ENCODE results near the gene CMAS.
"Not testable (repeated sequence)": the region's sequence is repeated elsewhere in the genome, so short reads cannot be mapped to it uniquely, and the experiment has no call there.

CMAS gene

GRCh38 chr12:22047494-22047893 lies 1.5 kb downstream of the CMAS start:
- no peak for DNase-seq (ENCODE audit: low read depth)

GRCh38 chr12:22048351-22049041 lies 2.5 kb downstream of the CMAS start:
- DNase-seq (ENCODE audit: low read depth) = no peak

GRCh38 chr12:22050078-22050477 lies 4.1 kb downstream of the CMAS start:
- DNase-seq (ENCODE audit: low read depth) = no peak

- no peak for DNase-seq (ENCODE audit: low read depth)
These were observed 5.2 kb downstream of the CMAS start for GRCh38 chr12:22051114-22051698.

- DNase-seq (ENCODE audit: low read depth) = not testable (repeated sequence)
These were observed 7.0 kb downstream of the CMAS start for GRCh38 chr12:22052994-22053393.

GRCh38 chr12:22054155-22054554 lies 8.1 kb downstream of the CMAS start:
- no peak for DNase-seq (ENCODE audit: low read depth)

GRCh38 chr12:22056607-22057006 lies 10.6 kb downstream of the CMAS start:
- no peak for DNase-seq (ENCODE audit: low read depth)

- DNase-seq (ENCODE audit: low read depth) = no peak
These were observed 14.1 kb downstream of the CMAS start for GRCh38 chr12:22059976-22060647.

- DNase-seq (ENCODE audit: low read depth) = no peak
These were observed 18.9 kb downstream of the CMAS start for GRCh38 chr12:22064968-22065367.

- DNase-seq (ENCODE audit: low read depth) = no peak
These were observed 20.3 kb downstream of the CMAS start for GRCh38 chr12:22066310-22066709.

- no peak for DNase-seq (ENCODE audit: low read depth)
These were observed 23.8 kb downstream of the CMAS start for GRCh38 chr12:22069851-22070250.

GRCh38 chr12:22082190-22082701 lies 36.2 kb downstream of the CMAS start:
- DNase-seq (ENCODE audit: low read depth) = no peak

GRCh38 chr12:22083167-22083566 lies 37.1 kb downstream of the CMAS start:
- DNase-seq (ENCODE audit: low read depth) = no peak

GRCh38 chr12:22084852-22085251 lies 38.8 kb downstream of the CMAS start:
- DNase-seq (ENCODE audit: low read depth) = no peak

GRCh38 chr12:22088886-22089285 lies 42.9 kb downstream of the CMAS start:
- DNase-seq (ENCODE audit: low read depth) = no peak

- no peak for DNase-seq (ENCODE audit: low read depth)
These were observed 43.5 kb downstream of the CMAS start for GRCh38 chr12:22089486-22089885.

GRCh38 chr12:22099062-22099461 lies 53.0 kb downstream of the CMAS start:
- DNase-seq (ENCODE audit: low read depth) = not testable (repeated sequence)

- DNase-seq (ENCODE audit: low read depth) = no peak
These were observed 55.1 kb downstream of the CMAS start for GRCh38 chr12:22100958-22101748.

GRCh38 chr12:22101749-22102243 lies 55.8 kb downstream of the CMAS start:
- DNase-seq (ENCODE audit: low read depth) = no peak

- no peak for DNase-seq (ENCODE audit: low read depth)
These were observed 57.4 kb downstream of the CMAS start for GRCh38 chr12:22103418-22103817.

- no peak for DNase-seq (ENCODE audit: low read depth)
These were observed 59.5 kb downstream of the CMAS start for GRCh38 chr12:22105542-22105941.

GRCh38 chr12:22110176-22110575 lies 64.2 kb downstream of the CMAS start:
- no peak for DNase-seq (ENCODE audit: low read depth)

All from stimulated activated CD8-positive, alpha-beta memory T cell treated with anti-CD3 and anti-CD28 coated beads, Interleukin-4, amount 100 ng/mL, for 24 hours (primary cell).